Left lung (tissue), 10 donors: Measurements from ENCODE around the gene TLCD5. TPM values are rescaled to one million over a fixed set of nuclear protein-coding genes. Genes with fewer than 3 reads are reported as not detected.

ENCODE experiments used
- ATAC-seq: fragments of 200-7000 bp; cut with Tn5 transposase; one replicate; pipeline ENCODE4 v1.9.1; 2020; ENCODE audit warnings: moderate library complexity
- DNase-seq, 4 donors: peaks; one replicate each; pipeline ENCODE4 v3.0.0-alpha.2; 2013 to 2020
- H3K27ac ChIP-seq, 2 donors: fragments of 200-600 bp; sonication (generic) in 1 of 2; one replicate each; pipeline versions ENCODE4 v1.5.0 to v1.8.0; 2020 to 2021
- H3K27me3 ChIP-seq, 2 donors: fragments of 200-600 bp; sonication (generic) in 1 of 2; one replicate each; pipeline versions ENCODE4 v1.5.0 to v1.8.0; 2020 to 2021
- H3K36me3 ChIP-seq, 2 donors: fragments of 200-600 bp; sonication (generic) in 1 of 2; one replicate each; pipeline versions ENCODE4 v1.5.0 to v1.8.0; 2020 to 2021
- H3K4me1 ChIP-seq, 2 donors: fragments of 200-600 bp; one replicate each; pipeline ENCODE4 v1.8.0; 2021
- H3K4me3 ChIP-seq, 2 donors: fragments of 200-600 bp; sonication (generic) in 1 of 2; one replicate each; pipeline versions ENCODE4 v1.5.0 to v1.8.0; 2020 to 2021; ENCODE audit warnings: mild to moderate bottlenecking in 1 of 2
- H3K9me3 ChIP-seq, 2 donors: fragments of 200-600 bp; sonication (generic) in 1 of 2; one replicate each; pipeline versions ENCODE4 v1.5.0 to v1.8.0; 2020 to 2021
- intact Hi-C, 2 donors: fragments of 100-400 bp; cut with DNase I; formaldehyde crosslinking; loops; one replicate each; pipeline versions ENCODE4 v1.11.2 to v1.14.2; 2022
- polyA plus RNA-seq, 6 donors: library from polyadenylated mRNA; unstranded; fragments of 120-200 nt; gene quantifications; one replicate each; pipeline ENCODE4 v1.2.1, GENCODE V29; 2013; ENCODE audit not compliant: insufficient read length in 6 of 6
- total RNA-seq, 2 donors: library from RNA; stranded (reverse); fragmentation: NEBNext Ultra II Directional; extraction: Animal tissue kit (Norgen Biotek cat#: 25700); gene quantifications; one replicate each; pipeline ENCODE4 v1.2.1, GENCODE V29; 2021
- TF ChIP-seq, protein P1 (sequence below), 2 donors: fragments of 200-600 bp; sonication (generic) in 1 of 2; IDR thresholded peaks; one replicate each; pipeline versions ENCODE4 v1.5.0 to v1.8.0; 2021; ENCODE audit warnings: antibody characterized with exemption in 2 of 2
- donor health status: DM: no; HTN: yes; CAD: no.
- donor health status: DM: no; HTN: no; CAD: no.

TLCD5 gene
- total and polyA plus RNA-seq, 8 donors, result 5.2 to 19.0 (median 17.2) TPM

DNA sequence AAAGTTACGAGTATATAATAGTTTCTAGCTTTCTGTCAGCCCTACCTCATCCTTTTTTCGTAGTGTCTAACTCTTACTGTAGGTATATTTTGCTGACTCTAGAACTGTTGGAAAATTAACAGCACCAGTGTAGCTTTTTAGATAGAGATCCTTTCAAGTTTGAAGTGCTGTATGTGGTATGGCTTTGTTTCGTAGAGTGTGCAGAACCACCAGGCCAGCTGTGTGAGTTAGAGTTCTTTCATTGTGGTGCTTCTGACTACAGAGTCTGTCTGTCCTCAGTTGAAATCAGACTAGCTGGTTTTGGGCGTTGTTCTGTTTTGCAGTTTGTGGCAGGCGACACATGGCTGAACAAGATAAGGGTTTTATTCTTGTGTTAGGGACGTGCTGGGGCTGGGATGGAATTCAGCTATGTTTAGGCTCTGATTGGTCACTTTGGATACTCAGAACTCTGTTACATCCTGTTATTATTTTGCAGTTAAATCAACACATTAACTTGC lies 14.3 kb downstream of the TLCD5 start:
- no peaks in the 10 kb centered on the region for H3K9me3 ChIP-seq
- ATAC-seq (no peak), DNase-seq (peak in 2 of 4 donors; percentile 49 to 59)
- peak overlapping the region; percentile 68 to 79 for H3K4me3 ChIP-seq
- H3K4me1 ChIP-seq, result peaks cover 28 to 54% of the 10 kb centered on the region in 2 donors
- intact Hi-C loops, result loop anchor here in 1 of 2 donors (10.0 kb wide), 3 partner anchors 75 to 345 kb away; no protein-coding TSS in a partner anchor
- H3K36me3 ChIP-seq, result no peaks in the 10 kb centered on the region
- H3K27me3 ChIP-seq, result peaks cover 0 to 81% of the 10 kb centered on the region in 2 donors
- TF ChIP-seq, protein P1, sequence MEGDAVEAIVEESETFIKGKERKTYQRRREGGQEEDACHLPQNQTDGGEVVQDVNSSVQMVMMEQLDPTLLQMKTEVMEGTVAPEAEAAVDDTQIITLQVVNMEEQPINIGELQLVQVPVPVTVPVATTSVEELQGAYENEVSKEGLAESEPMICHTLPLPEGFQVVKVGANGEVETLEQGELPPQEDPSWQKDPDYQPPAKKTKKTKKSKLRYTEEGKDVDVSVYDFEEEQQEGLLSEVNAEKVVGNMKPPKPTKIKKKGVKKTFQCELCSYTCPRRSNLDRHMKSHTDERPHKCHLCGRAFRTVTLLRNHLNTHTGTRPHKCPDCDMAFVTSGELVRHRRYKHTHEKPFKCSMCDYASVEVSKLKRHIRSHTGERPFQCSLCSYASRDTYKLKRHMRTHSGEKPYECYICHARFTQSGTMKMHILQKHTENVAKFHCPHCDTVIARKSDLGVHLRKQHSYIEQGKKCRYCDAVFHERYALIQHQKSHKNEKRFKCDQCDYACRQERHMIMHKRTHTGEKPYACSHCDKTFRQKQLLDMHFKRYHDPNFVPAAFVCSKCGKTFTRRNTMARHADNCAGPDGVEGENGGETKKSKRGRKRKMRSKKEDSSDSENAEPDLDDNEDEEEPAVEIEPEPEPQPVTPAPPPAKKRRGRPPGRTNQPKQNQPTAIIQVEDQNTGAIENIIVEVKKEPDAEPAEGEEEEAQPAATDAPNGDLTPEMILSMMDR (IDR thresholded peaks at IDR 0.05), result no peak
- H3K27ac ChIP-seq, result peak overlapping the region; percentile 91 to 97

DNA sequence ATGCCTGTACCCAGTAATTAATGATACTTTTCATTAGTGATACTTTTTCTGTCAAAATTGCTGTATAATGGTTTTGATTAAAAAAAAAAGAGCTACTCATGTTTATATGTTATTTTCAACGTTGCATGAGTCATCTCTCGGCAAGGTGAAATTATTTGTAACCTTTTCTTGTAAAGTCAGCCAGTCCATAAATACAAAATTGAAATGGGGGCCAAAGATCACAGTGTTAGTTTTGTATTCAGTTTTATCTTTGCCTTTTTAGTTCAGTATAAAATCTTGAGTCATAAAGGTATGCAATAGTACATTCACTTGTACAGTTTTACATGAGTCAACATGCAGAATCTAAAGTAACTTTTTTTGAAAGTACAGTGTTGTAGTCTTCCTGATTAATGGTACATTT lies 15.4 kb downstream of the TLCD5 start:
- DNase-seq (no peak), ATAC-seq (no peak)
- H3K27me3 ChIP-seq, result peaks cover 0 to 88% of the 10 kb centered on the region in 2 donors
- H3K9me3 ChIP-seq, result no peaks in the 10 kb centered on the region
- peak overlapping the region in 1 of 2 donors; percentile 79 for H3K4me3 ChIP-seq
- intact Hi-C loops, result no loop called here
- H3K4me1 ChIP-seq, result peaks cover 33 to 61% of the 10 kb centered on the region in 2 donors
- H3K36me3 ChIP-seq, result no peaks in the 10 kb centered on the region
- TF ChIP-seq, protein P1 (IDR thresholded peaks at IDR 0.05), result no peak
- H3K27ac ChIP-seq, result peak overlapping the region in 1 of 2 donors; percentile 97

DNA sequence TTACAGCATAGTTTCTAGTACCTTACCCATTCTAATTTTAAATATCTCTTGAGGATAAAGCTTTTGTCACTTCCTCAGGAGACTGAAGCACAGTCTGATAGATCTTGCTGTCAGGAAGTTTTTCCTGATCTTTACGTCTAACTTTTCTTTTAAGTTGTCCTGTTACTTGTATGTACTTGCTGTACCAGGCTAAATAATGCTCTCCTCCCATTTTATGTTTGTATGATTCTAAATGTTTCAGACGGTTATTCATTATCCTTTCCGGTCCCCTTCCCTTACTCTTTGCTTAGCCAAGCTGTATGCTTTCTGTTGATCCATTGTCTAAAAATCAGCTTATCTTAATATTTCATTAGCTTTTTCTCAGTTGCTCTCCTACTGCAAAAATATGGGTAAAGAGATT lies 17.1 kb downstream of the TLCD5 start:
- intact Hi-C loops, result no loop called here

DNA sequence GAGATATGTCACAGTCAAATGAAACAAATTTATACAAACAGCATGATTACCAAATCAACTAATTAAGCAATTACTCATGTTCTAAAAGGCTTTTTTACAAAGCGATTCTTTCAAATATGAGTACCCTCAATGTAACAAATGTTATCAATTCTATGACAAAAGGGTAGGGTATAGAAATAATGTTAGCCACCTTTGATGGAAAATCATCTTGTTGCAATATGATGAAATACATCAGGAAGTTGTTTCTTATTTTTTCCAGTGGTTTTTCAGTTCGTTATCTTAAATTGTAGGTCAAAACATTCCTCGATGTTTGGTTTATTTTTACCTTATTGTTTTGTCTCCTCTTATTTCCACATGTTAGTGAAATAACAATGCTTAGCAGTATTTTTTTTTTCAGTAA lies 17.6 kb downstream of the TLCD5 start:
- intact Hi-C loops, result no loop called here
- H3K36me3 ChIP-seq, result no peaks in the 10 kb centered on the region
- H3K4me3 ChIP-seq, result no peak overlapping the region
- no peak for ATAC-seq
- peaks cover 36 to 58% of the 10 kb centered on the region in 2 donors for H3K4me1 ChIP-seq
- H3K9me3 ChIP-seq, result no peaks in the 10 kb centered on the region
- H3K27me3 ChIP-seq, result peaks cover 0 to 86% of the 10 kb centered on the region in 2 donors
- H3K27ac ChIP-seq, result no peak overlapping the region
- DNase-seq, result no peak
- TF ChIP-seq, protein P1 (IDR thresholded peaks at IDR 0.05), result no peak

More for the DNA sequence above, 17.1 kb downstream of the TLCD5 start:
- no peaks in the 10 kb centered on the region for H3K9me3 ChIP-seq
- no peaks in the 10 kb centered on the region for H3K36me3 ChIP-seq
- peaks cover 32 to 58% of the 10 kb centered on the region in 2 donors for H3K4me1 ChIP-seq
- no peak overlapping the region for H3K4me3 ChIP-seq
- no peak overlapping the region for H3K27ac ChIP-seq
- no peak for ATAC-seq
- H3K27me3 ChIP-seq, result peaks cover 0 to 86% of the 10 kb centered on the region in 2 donors
- no peak for DNase-seq
- TF ChIP-seq, protein P1 (IDR thresholded peaks at IDR 0.05), result no peak

DNA sequence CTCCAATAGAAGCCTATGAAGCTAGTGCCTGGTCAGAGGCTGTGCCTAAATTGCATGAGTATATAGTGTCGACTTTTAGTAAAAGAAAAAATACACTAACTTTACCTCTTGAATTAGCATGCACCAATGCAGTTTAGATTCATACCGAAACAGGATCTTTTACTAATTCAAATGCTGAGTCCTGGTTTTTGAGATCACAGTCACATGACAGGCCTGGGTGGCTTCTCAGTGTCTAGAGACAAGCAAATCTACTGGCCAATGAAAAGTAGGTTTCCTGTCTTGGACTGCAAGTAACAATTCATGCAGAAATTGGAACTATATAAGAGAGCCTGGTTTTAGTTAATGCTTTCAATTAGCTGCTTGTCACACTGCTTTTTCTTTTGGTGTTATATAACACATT lies 18.3 kb downstream of the TLCD5 start:
- H3K9me3 ChIP-seq, result no peaks in the 10 kb centered on the region
- TF ChIP-seq, protein P1 (IDR thresholded peaks at IDR 0.05), result no peak
- H3K27me3 ChIP-seq, result peaks cover 0 to 86% of the 10 kb centered on the region in 2 donors
- peaks cover 39 to 57% of the 10 kb centered on the region in 2 donors for H3K4me1 ChIP-seq
- no peaks in the 10 kb centered on the region for H3K36me3 ChIP-seq
- H3K4me3 ChIP-seq, result no peak overlapping the region
- DNase-seq (no peak), ATAC-seq (peak; percentile 7)
- H3K27ac ChIP-seq, result peak overlapping the region in 1 of 2 donors; percentile 2
- intact Hi-C loops, result no loop called here
